Measurements from ENCODE around the gene EFCAB8.
"Not testable (repeated sequence)": the region's sequence is repeated elsewhere in the genome, so short reads cannot be mapped to it uniquely, and the experiment has no call there.

Gene EFCAB8

DNA sequence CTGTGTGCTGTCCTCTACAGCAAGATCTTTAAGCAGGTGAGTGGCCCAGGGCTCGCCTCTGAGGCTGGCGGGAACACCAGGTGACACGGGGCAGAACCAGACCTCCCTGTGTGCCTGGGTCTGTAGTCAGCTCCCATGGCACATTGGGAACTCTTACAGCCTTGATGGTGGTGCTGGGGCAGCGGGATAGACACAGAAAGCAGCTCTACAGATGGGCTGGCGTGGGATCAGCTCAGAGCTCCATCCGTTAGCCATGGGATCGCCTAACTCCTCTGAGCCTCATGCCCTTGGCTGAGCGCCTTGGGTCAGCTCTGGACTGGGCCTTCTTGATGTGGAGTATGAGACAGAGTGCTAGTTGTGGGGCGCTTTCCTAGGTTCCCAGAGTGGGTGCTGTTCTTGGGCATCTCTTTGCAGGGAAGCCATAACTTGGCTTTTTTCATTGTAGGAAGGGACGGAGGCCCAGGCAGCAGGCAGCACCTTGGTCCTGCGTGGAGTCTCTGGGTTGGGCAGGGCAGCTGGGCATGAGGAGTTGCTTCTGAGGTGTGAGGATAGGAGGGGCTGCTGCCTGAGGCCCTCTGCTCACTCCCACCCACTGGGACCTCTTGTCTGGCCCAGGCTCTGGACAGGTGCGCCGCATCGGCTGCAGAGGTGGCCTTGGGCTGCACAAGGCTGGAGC lies 51.3 kb downstream of the EFCAB8 start:
- DNase-seq (ENCODE audit: low spot score), result no peak

- no peak for DNase-seq (ENCODE audit: low spot score)
Measured at GRCh38 chr20:32911355-32911754, 52.6 kb downstream of the EFCAB8 start.

GRCh38 chr20:32912688-32913087 lies 54.0 kb downstream of the EFCAB8 start:
- no peak for DNase-seq (ENCODE audit: low spot score)

GRCh38 chr20:32914031-32914430 lies 55.3 kb downstream of the EFCAB8 start:
- DNase-seq (ENCODE audit: low spot score), result no peak

- DNase-seq (ENCODE audit: low spot score), result no peak
Measured at GRCh38 chr20:32917191-32917950, 58.6 kb downstream of the EFCAB8 start.

- DNase-seq (ENCODE audit: low spot score), result no peak
Measured at GRCh38 chr20:32918296-32918695, 59.6 kb downstream of the EFCAB8 start.

GRCh38 chr20:32918751-32919150 lies 60.0 kb downstream of the EFCAB8 start:
- DNase-seq (ENCODE audit: low spot score), result no peak

DNA sequence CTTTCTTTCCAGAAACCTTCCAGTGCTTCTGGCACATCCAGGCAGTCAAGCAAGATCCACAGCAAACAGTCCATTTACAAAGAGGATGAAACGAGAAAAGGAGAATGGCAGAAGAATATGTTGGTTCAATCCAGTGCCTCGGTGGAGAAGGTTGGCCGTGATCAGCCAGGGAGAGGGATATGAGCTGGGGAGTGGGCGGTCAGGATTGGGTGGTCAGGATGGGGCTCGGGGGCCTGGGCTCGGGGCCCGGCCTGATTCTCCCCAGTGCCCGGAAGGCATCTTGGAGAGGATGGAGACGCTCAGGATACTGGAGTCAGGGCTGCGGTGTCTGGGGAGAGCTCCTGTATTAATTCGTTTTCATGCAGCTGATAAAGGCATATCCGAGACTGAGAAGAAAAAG lies 61.3 kb downstream of the EFCAB8 start:
- DNase-seq (ENCODE audit: low spot score), result no peak

GRCh38 chr20:32920530-32921298 lies 62.0 kb downstream of the EFCAB8 start:
- DNase-seq (ENCODE audit: low spot score), result no peak

- no peak for DNase-seq (ENCODE audit: low spot score)
Measured at GRCh38 chr20:32922466-32922865, 63.7 kb downstream of the EFCAB8 start.

- DNase-seq (ENCODE audit: low spot score), result no peak
Measured at GRCh38 chr20:32924781-32925180, 66.1 kb downstream of the EFCAB8 start.

DNA sequence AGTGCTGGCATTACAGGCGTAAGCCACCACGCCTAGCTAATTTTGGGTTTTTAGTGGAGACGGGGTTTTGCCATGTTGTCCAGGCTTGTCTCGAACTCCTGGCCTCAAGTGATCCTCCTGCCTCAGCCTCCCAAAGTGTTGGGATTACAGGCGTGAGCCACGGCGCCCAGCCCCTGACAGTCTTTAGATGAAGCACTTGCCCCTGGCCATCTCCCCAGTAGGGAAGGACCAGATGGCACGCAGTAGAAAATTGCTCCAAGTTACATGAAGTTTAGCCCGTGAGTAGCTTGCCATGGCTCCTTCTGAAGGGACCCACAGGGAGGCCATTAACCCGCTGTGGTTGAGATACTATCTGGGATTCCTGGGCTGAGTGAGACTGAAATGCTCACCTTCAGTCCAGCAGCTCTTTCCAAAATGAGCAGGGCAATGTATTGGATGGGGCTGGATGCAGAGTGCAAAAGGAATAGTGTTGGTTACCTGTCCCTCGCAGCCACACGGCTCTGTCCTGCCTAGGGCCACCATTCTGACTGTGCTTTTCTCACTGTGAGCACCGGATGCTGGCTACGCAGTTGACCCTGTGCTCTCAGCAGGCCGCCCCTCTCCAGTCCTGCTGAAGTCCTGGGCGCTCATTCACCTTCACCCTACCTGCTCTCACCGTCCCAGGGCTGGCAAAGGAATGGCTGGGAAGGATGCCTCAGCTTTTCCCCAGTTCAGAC lies 66.9 kb downstream of the EFCAB8 start:
- DNase-seq (ENCODE audit: low spot score), result no peak

GRCh38 chr20:32929162-32929561 lies 70.4 kb downstream of the EFCAB8 start:
- no peak for DNase-seq (ENCODE audit: low spot score)

- DNase-seq (ENCODE audit: low spot score), result no peak
Measured at GRCh38 chr20:32930181-32930580, 71.5 kb downstream of the EFCAB8 start.

- no peak for DNase-seq (ENCODE audit: low spot score)
Measured at GRCh38 chr20:32930701-32931100, 72.0 kb downstream of the EFCAB8 start.

- no peak for DNase-seq (ENCODE audit: low spot score)
Measured at GRCh38 chr20:32934580-32934979, 75.9 kb downstream of the EFCAB8 start.

- no peak for DNase-seq (ENCODE audit: low spot score)
Measured at GRCh38 chr20:32941155-32941885, 82.6 kb downstream of the EFCAB8 start.

DNA sequence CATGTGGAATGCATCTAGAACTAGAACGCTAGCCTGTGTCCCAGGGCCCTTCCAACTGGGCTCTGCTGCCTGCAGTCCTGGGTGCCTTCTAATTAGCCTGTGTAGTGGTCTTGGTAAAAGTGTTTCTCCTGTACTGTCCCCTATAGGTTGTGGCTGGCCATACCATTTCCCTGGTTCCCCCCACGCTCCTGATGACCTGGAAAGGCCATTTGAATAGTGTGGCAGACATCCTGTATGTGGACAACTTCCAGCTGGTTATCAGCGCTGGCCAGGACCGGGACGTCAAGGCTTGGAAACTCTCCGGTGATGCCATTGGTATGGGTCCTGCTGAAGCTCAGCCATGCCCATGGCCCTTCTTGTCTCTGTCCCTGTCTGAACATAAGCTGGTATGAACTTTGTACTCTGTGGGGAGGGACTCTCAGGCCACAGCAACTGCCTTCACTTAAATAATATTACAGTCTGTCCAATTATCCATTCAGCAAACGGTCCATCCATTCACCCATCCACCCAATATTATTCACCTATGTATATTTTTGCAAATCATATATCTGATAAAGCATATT lies 84.8 kb downstream of the EFCAB8 start:
- no peak for DNase-seq (ENCODE audit: low spot score)

DNA sequence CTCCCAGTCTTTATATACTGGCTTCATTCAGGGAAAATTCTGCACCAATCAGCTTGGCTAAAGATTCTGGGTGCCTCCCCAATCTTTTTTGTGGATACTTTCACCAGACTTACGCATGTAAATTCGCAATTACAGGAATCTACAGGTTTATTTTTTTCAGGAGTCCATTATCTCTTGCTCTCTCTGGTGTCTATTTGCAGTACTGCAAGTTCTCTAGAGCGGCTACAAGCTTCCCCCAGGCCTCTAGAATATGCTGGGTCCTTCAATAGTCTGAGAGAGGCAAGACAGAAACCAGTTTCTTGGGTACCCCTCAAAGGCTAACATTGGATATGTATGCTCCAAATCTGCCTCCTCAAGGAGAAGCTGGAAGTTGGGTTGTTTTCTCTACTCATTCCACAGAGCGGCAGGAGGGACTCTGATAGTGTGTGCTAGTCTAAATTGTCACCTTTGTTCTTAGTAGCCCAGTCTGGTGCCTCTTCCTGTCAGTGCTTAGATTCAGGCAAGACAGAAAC lies 87.0 kb downstream of the EFCAB8 start:
- DNase-seq (ENCODE audit: low spot score), result peak; percentile 11

GRCh38 chr20:32946629-32947028 lies 87.9 kb downstream of the EFCAB8 start:
- no peak for DNase-seq (ENCODE audit: low spot score)

GRCh38 chr20:32950539-32950938 lies 91.8 kb downstream of the EFCAB8 start:
- DNase-seq (ENCODE audit: low spot score), result not testable (repeated sequence)

All from kidney capillary endothelial cell (primary cell).